ENCODE data around the gene GOLGA6C. TPM values are rescaled to one million over a fixed set of nuclear protein-coding genes. Genes with fewer than 3 reads are reported as not detected.
"Not testable (repeated sequence)": the region's sequence is repeated elsewhere in the genome, so short reads cannot be mapped to it uniquely, and the experiment has no call there.

GOLGA6C gene
- total and polyA plus RNA-seq, 4 donors: not detected

DNA sequence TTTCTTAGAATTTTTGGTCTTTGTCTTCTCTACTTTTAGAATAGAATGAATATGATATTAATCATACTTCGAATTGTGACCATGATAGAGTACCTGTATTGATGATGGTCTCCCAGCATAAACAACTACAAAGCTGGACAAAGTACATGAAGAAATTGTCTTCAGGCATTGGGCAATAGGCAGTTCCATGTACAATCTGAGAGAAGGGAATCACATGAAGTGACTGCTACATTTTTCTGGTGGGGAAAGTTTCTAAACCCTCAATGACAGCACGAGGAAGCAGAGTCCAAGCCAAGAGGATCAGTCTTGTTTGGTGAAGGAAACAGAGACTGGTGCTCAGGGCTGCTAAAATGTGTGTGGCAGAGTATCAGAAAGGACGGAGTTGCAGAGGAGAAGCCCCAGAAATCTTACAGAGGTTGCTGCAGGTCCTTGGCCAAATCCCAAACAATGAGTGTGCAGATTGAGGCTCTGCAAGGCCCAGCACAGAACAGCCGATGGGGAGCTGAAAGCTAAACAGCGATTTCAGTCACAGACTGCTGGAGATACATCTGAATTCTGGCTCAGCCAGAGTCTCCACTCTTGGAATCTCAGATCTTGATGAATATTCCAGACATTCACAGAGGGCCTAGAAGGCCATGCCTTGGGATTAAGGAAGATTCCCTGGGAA lies 61.2 kb downstream of the GOLGA6C start:
- not testable (repeated sequence) for H3K36me3 ChIP-seq (ENCODE audit: control insufficient read depth in 1 of 2, insufficient read depth in 2 of 2, low read length in 1 of 2); H3K9me3 ChIP-seq (ENCODE audit: control insufficient read depth, low read length); H3K27ac ChIP-seq (ENCODE audit: low read depth in 1 of 2, low read length in 2 of 2); DNase-seq; H3K27me3 ChIP-seq (ENCODE audit: control insufficient read depth in 1 of 2, insufficient read depth in 2 of 2, low read length in 1 of 2); H3K4me3 ChIP-seq (ENCODE audit: low read length in 2 of 2); H3K4me1 ChIP-seq (ENCODE audit: control insufficient read depth in 1 of 2, insufficient read depth in 2 of 2, low read length in 2 of 2); ATAC-seq (ENCODE audit: low FRiP score)
- WGBS, 2 donors: 77 to 81% methylated on average over 5 of the region's 5 CpGs
- intact Hi-C loops (cut with DNase I): loop anchor here in 1 of 2 donors (10.0 kb wide), 1 partner anchor 85 kb away; no protein-coding TSS in a partner anchor

Other genes with a start within 250 kb of the GOLGA6C start
- gene PPCDC, start 234.7 kb upstream of the GOLGA6C start, total RNA-seq: 10 to 100 TPM in 1 of 2 donors, 1 to 10 TPM in 1; 8.2 to 16.5 TPM
- 10 to 100 TPM; 13.8 to 22.6 TPM for gene PPCDC, start 234.7 kb upstream of the GOLGA6C start, polyA plus RNA-seq
- 10 to 100 TPM; 24.6 to 26.8 TPM for gene C15orf39, start 56.5 kb upstream of the GOLGA6C start, total RNA-seq
- gene C15orf39, start 56.5 kb upstream of the GOLGA6C start, polyA plus RNA-seq: 1 to 10 TPM; 8.1 to 8.6 TPM
- gene GOLGA6D, start 24.5 kb downstream of the GOLGA6C start, total RNA-seq: under 1 TPM in 1 of 2 donors, not detected in 1; 0.12 TPM
- gene GOLGA6D, start 24.5 kb downstream of the GOLGA6C start, polyA plus RNA-seq: under 1 TPM in 1 of 2 donors, not detected in 1; 0.08 TPM
- gene COMMD4, start 77.7 kb downstream of the GOLGA6C start, total RNA-seq: 10 to 100 TPM; 27.0 to 32.8 TPM
- gene COMMD4, start 77.7 kb downstream of the GOLGA6C start, polyA plus RNA-seq: 100 to 1,000 TPM in 1 of 2 donors, 10 to 100 TPM in 1; 45.6 to 136 TPM
- gene NEIL1, start 88.7 kb downstream of the GOLGA6C start, total RNA-seq: 10 to 100 TPM; 15.4 to 45.5 TPM
- 10 to 100 TPM in 1 of 2 donors, 1 to 10 TPM in 1; 7.9 to 80.4 TPM for gene NEIL1, start 88.7 kb downstream of the GOLGA6C start, polyA plus RNA-seq
- 100 to 1,000 TPM; 198 to 257 TPM for gene MAN2C1, start 110.3 kb downstream of the GOLGA6C start, total RNA-seq
- 100 to 1,000 TPM in 1 of 2 donors, 10 to 100 TPM in 1; 49.2 to 768 TPM for gene MAN2C1, start 110.3 kb downstream of the GOLGA6C start, polyA plus RNA-seq
- 10 to 100 TPM; 67.1 to 67.9 TPM for gene SIN3A, start 193.4 kb downstream of the GOLGA6C start, total RNA-seq
- 10 to 100 TPM in 1 of 2 donors, 1 to 10 TPM in 1; 7.6 to 14.1 TPM for gene SIN3A, start 193.4 kb downstream of the GOLGA6C start, polyA plus RNA-seq

Measured in aorta (tissue), 5 donors.